Esophagus muscularis mucosa (tissue), 3 donors: ENCODE results near the gene KIAA1755.

Experiments used
- EP300 ChIP-seq: sonication (generic); formaldehyde crosslinking; IDR thresholded peaks from one replicate; pipeline ENCODE4 v1.6.1; 2017; ENCODE audit warnings: antibody characterized with exemption
- POLR2A ChIP-seq: fragments of 450-650 bp; IDR thresholded peaks from one replicate; pipeline ENCODE4 v1.6.1; 2017; ENCODE audit warnings: antibody characterized with exemption, moderate library complexity, mild to moderate bottlenecking, low read depth
- POLR2AphosphoS5 ChIP-seq, 2 donors: sonication (generic); formaldehyde crosslinking; IDR thresholded peaks; one replicate each; pipeline ENCODE4 v1.6.1; 2017; ENCODE audit warnings: antibody characterized with exemption in 2 of 2

- TF ChIP-seq POLR2A, result no peak
- TF ChIP-seq POLR2AphosphoS5 (IDR thresholded peaks at IDR 0.05), result no peak
- TF ChIP-seq EP300, result no peak
Observed at GRCh38 chr20:38221119-38221589, 39.4 kb downstream of the KIAA1755 start.
